RWPE1 (cell line): ENCODE results near the gene NEURL1.

Experiments
- CTCF ChIA-PET: fragments of 350-600 bp; sonication (Branson Sonifier 250); formaldehyde crosslinking; extraction: SDS; loops from one replicate; lab custom pipeline; 2021; lab: Yijun Ruan, JAX
- POLR2A ChIA-PET: fragments of 400-600 bp; formaldehyde crosslinking; extraction: SDS; loops from one replicate; lab custom pipeline; 2020; ENCODE audit warnings: antibody characterized with exemption; ENCODE audit not compliant: low non-redundant PET; lab: Yijun Ruan, JAX
- DNase-seq: peaks from one replicate; pipeline ENCODE4 v3.0.0; 2012; ENCODE audit warnings: low spot score
- H3K27ac ChIP-seq: fragments of 450-650 bp; 2 replicates; pipeline ENCODE4 v1.5.1; 2017
- TF ChIP-seq, protein P1 (sequence below): fragments of 450-650 bp; conservative IDR thresholded peaks from 2 replicates; pipeline ENCODE4 v1.5.1; 2017; ENCODE audit warnings: low read depth, mild to moderate bottlenecking

The NEURL1 gene

GRCh38 chr10:103448746-103449145 lies 44.8 kb upstream of the NEURL1 start:
- H3K27ac ChIP-seq = peak overlapping the region; percentile 69
- DNase-seq = peak; percentile 77
- TF ChIP-seq, protein P1, sequence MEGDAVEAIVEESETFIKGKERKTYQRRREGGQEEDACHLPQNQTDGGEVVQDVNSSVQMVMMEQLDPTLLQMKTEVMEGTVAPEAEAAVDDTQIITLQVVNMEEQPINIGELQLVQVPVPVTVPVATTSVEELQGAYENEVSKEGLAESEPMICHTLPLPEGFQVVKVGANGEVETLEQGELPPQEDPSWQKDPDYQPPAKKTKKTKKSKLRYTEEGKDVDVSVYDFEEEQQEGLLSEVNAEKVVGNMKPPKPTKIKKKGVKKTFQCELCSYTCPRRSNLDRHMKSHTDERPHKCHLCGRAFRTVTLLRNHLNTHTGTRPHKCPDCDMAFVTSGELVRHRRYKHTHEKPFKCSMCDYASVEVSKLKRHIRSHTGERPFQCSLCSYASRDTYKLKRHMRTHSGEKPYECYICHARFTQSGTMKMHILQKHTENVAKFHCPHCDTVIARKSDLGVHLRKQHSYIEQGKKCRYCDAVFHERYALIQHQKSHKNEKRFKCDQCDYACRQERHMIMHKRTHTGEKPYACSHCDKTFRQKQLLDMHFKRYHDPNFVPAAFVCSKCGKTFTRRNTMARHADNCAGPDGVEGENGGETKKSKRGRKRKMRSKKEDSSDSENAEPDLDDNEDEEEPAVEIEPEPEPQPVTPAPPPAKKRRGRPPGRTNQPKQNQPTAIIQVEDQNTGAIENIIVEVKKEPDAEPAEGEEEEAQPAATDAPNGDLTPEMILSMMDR = no peak
- CTCF ChIA-PET = interaction anchor here (2.5 kb wide), 1 partner anchor 37 kb away, joined by 11 read pairs; no protein-coding TSS in a partner anchor
- POLR2A ChIA-PET = no interaction called here

- TF ChIP-seq, protein P1 = no peak
- CTCF ChIA-PET = interaction anchor here (0.6 to 2.5 kb wide), 2 partner anchors 34 to 36 kb away, joined by 4 to 11 read pairs; no protein-coding TSS in a partner anchor
- DNase-seq = no peak
- peak overlapping the region; percentile 69 for H3K27ac ChIP-seq
- POLR2A ChIA-PET = no interaction called here
Measured at GRCh38 chr10:103449208-103450144, 44.0 kb upstream of the NEURL1 start.

- TF ChIP-seq, protein P1 = no peak
- no peak for DNase-seq
- H3K27ac ChIP-seq = peak overlapping the region; percentile 69
- ChIA-PET CTCF (no interaction called here), POLR2A (no interaction called here)
Measured at GRCh38 chr10:103450201-103450695, 43.3 kb upstream of the NEURL1 start.

DNA sequence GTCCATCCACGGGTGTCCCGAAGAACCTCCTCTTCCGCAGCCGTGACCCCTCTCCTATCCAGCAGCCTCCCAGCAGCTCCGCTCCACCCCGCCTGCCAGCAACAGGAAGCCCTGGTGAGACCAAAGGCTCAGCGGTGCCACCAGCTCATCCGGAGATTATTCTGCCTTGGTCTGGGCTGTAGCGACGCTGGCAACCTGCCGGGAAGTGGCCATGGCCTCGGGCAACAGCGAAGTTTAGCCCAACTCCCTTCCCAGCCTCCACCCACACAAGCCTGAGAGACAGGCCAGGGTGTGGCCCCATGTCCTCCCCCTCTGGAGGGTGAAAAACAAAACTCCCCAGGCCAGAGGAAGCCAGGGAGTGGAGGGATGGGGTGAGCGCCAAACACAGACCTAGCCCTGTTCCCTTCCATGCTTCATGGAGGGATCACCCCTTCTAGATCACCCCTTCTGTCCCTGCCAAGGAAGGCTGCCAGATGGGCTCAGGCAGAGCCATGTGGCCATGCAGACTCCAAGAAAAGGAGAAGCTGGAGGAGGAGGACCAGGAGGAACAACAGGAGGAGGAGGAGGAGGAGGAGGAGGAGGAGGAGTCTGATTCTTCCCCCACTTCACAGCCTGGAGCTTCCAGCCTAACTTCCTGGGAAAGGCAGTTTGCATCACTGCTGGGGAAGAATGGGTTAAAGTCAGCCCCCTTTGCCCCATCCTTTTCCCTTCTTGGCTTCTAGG lies 42.3 kb upstream of the NEURL1 start:
- TF ChIP-seq, protein P1 = no peak
- H3K27ac ChIP-seq = peak overlapping the region; percentile 69
- ChIA-PET POLR2A (no interaction called here), CTCF (interaction anchor here (0.6 to 0.8 kb wide), 2 partner anchors 92 to 604 kb away, joined by 3 to 5 read pairs; no protein-coding TSS in a partner anchor)
- peak; percentile 78 for DNase-seq

GRCh38 chr10:103451831-103452505 lies 41.5 kb upstream of the NEURL1 start, which contains the start of gene CALHM2:
TSS of gene CALHM2 (minus strand) at chr10:103452370. CDS start at chr10:103449941, 2,429 bp downstream.
- DNase-seq = no peak
- TF ChIP-seq, protein P1 = no peak
- ChIA-PET CTCF (interaction anchor here (0.6 to 1.8 kb wide), 3 partner anchors 33 to 604 kb away, joined by 3 to 6 read pairs (median 5); no protein-coding TSS in a partner anchor), POLR2A (no interaction called here)
- peak within 1 kb of the TSS; percentile 69 for H3K27ac ChIP-seq
